Neural crest cell (in vitro differentiated cells): ENCODE measurements around the gene RPS26. TPM values are rescaled to one million over a fixed set of nuclear protein-coding genes. Genes with fewer than 3 reads are reported as not detected.

ENCODE experiments used
- DNase-seq: peaks from one replicate; pipeline ENCODE4 v3.0.0; 2021; ENCODE audit warnings: low read depth, mixed read lengths, low spot score
- H3K27ac Mint-ChIP-seq: one replicate; pipeline ENCODE4 v1.8.0; 2021; ENCODE audit warnings: mild to moderate bottlenecking, mixed read lengths; ENCODE audit not compliant: unreplicated experiment
- H3K27me3 Mint-ChIP-seq: 2 replicates; pipeline ENCODE4 v1.8.0; 2021; ENCODE audit warnings: low read depth, mild to moderate bottlenecking, mixed read lengths
- H3K36me3 Mint-ChIP-seq: 2 replicates; pipeline ENCODE4 v1.8.0; 2021; ENCODE audit warnings: low read depth, mild to moderate bottlenecking, mixed read lengths
- H3K4me1 Mint-ChIP-seq: 2 replicates; pipeline ENCODE4 v1.8.0; 2021; ENCODE audit warnings: mixed read lengths
- H3K4me3 Mint-ChIP-seq: one replicate; pipeline ENCODE4 v1.8.0; 2021; ENCODE audit warnings: mild to moderate bottlenecking, mixed read lengths
- H3K9me3 Mint-ChIP-seq: 2 replicates; pipeline ENCODE4 v1.8.0; 2021; ENCODE audit warnings: mixed read lengths
- total RNA-seq: library from RNA; stranded (reverse); gene quantifications from 2 replicates; pipeline ENCODE4 v1.2.1, GENCODE V29; 2021
- TF ChIP-seq, protein P1 (sequence below): fragments of 200-600 bp; sonication (generic); conservative IDR thresholded peaks from 2 replicates; pipeline ENCODE4 v1.5.0; 2021; ENCODE audit warnings: antibody characterized with exemption, mild to moderate bottlenecking

The RPS26 gene
- total RNA-seq, 1 donor from 2014 or later: 32.3 TPM

DNA sequence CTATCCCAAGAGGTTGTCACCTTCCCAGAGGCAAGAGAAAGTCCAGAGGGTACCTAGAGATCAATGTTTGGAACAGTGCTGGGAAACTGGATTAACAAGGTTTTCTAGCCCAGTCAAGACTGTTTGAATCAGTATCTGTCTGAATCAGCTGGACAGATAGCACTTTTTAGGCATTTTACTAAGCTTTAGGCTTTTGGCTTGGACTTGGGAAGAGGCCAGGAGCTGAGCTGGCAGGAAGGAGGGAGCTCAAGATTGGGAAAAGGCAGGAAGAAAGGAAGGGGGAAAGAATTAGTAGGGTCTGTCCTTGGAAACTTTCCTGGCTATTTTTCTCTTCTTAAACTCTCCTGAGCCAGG lies 12.6 kb upstream of the RPS26 start:
- TF ChIP-seq, protein P1, sequence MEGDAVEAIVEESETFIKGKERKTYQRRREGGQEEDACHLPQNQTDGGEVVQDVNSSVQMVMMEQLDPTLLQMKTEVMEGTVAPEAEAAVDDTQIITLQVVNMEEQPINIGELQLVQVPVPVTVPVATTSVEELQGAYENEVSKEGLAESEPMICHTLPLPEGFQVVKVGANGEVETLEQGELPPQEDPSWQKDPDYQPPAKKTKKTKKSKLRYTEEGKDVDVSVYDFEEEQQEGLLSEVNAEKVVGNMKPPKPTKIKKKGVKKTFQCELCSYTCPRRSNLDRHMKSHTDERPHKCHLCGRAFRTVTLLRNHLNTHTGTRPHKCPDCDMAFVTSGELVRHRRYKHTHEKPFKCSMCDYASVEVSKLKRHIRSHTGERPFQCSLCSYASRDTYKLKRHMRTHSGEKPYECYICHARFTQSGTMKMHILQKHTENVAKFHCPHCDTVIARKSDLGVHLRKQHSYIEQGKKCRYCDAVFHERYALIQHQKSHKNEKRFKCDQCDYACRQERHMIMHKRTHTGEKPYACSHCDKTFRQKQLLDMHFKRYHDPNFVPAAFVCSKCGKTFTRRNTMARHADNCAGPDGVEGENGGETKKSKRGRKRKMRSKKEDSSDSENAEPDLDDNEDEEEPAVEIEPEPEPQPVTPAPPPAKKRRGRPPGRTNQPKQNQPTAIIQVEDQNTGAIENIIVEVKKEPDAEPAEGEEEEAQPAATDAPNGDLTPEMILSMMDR: no peak
- Mint-ChIP-seq H3K36me3 (peaks cover 34% of the 10 kb centered on the region), H3K27me3 (no peaks in the 10 kb centered on the region), H3K4me1 (peaks cover 5% of the 10 kb centered on the region), H3K9me3 (no peaks in the 10 kb centered on the region), H3K4me3 (no peak overlapping the region), H3K27ac (no peak overlapping the region)
- no peak for DNase-seq

DNA sequence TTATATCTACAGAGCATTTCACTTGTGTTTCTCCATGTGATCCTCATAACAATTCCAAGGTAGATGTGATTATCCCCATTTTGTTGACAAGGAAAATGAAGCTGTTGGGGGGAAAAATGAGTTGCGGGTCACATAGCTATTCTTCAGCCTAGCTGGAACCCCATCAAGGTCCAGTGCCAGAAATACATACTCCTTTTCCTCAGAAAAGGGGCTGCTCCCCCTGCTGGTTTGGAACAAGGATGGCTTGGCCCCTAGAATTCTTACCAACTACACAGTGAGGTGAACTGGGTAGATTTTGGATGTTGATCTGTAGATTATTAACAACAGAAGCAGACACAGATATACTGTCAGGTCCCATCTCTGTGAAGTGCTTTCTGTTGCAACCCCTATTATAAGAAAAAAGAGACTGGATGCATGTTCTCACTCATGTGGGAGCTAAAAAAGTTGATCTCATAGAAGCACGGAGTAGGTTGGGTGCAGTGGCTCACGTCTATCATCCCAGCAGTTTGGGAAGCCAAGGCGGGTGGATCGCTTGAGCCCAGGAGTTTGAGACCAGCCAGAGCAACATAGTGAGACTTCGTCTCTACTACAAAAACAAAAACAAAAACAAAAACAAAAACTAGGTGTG lies 11.9 kb upstream of the RPS26 start:
- peak overlapping the region; percentile 15 for H3K4me3 Mint-ChIP-seq
- H3K27ac Mint-ChIP-seq: no peak overlapping the region
- H3K9me3 Mint-ChIP-seq: no peaks in the 10 kb centered on the region
- peak; percentile 45 for DNase-seq
- TF ChIP-seq, protein P1: peak; percentile 77
- no peaks in the 10 kb centered on the region for H3K27me3 Mint-ChIP-seq
- H3K36me3 Mint-ChIP-seq: peaks cover 34% of the 10 kb centered on the region
- peaks cover 5% of the 10 kb centered on the region for H3K4me1 Mint-ChIP-seq

DNA sequence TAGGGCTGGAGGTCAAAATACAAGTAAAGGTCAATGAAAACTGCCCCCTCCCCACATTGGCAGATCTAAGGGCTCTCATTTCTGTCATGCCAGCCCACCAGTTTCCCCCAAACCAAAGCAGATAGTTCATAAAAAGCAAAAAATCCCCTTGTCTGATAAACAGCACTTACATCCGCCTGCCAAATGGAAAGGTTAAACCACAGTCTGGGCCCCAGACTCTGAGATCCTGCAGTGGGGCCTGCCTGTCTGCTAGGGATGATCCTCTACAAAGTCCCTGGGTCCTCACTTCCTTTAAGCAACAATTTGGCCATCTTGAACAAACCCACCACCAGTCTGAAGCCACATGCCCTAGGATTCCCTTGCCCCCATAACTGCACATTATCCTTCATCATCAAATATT lies 9.7 kb upstream of the RPS26 start:
- peaks cover 5% of the 10 kb centered on the region for H3K4me1 Mint-ChIP-seq
- no peaks in the 10 kb centered on the region for H3K9me3 Mint-ChIP-seq
- TF ChIP-seq, protein P1: no peak
- H3K27me3 Mint-ChIP-seq: no peaks in the 10 kb centered on the region
- no peak for DNase-seq
- H3K4me3 Mint-ChIP-seq: no peak overlapping the region
- no peak overlapping the region for H3K27ac Mint-ChIP-seq
- H3K36me3 Mint-ChIP-seq: peaks cover 36% of the 10 kb centered on the region

DNA sequence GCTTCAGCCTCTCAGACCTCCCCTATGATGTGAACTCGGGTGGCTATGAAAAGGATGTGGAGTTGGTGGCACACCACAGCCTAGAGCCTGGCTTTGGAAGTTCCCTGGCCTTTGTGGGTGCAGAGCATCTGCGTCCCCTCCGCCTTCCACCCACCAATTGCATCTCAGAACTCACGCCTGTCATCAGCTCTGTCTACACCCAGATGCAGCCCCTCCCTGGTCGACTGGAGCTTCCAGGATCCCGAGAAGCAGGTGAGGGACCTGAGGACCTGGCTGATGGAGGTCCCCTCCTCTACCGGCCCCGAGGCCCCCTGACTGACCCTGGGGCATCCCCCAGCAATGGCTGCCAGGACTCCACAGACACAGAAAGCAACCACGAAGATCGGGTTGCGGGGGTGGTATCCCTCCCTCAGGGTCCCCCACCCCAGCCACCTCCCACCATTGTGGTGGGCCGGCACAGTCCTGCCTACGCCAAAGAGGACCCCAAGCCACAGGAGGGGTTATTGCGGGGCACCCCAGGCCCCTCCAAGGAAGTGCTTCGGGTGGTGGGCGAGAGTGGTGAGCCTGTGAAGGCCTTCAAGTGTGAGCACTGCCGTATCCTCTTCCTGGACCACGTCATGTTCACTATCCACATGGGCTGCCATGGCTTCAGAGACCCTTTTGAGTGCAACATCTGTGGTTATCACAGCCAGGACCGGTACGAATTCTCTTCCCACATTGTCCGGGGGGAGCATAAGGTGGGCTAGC lies 7.0 kb upstream of the RPS26 start:
- H3K27me3 Mint-ChIP-seq: no peaks in the 10 kb centered on the region
- H3K4me3 Mint-ChIP-seq: no peak overlapping the region
- TF ChIP-seq, protein P1: no peak
- no peak for DNase-seq
- H3K4me1 Mint-ChIP-seq: peaks cover 14% of the 10 kb centered on the region
- peaks cover 26% of the 10 kb centered on the region for H3K36me3 Mint-ChIP-seq
- no peaks in the 10 kb centered on the region for H3K9me3 Mint-ChIP-seq
- H3K27ac Mint-ChIP-seq: no peak overlapping the region

DNA sequence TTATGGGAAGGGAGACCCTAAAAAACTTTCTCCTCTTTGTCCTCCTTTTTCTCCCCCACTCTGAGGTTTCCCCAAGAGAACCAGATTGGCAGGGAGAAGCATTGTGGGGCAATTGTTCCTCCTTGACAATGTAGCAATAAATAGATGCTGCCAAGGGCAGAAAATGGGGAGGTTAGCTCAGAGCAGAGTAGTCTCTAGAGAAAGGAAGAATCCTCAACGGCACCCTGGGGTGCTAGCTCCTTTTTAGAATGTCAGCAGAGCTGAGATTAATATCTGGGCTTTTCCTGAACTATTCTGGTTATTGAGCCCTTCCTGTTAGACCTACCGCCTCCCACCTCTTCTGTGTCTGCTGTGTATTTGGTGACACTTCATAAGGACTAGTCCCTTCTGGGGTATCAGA lies 4.6 kb upstream of the RPS26 start:
- H3K9me3 Mint-ChIP-seq: no peaks in the 10 kb centered on the region
- peaks cover 28% of the 10 kb centered on the region for H3K4me1 Mint-ChIP-seq
- H3K4me3 Mint-ChIP-seq: no peak overlapping the region
- H3K27me3 Mint-ChIP-seq: no peaks in the 10 kb centered on the region
- TF ChIP-seq, protein P1: no peak
- no peak for DNase-seq
- H3K36me3 Mint-ChIP-seq: peaks cover 19% of the 10 kb centered on the region
- peak overlapping the region; percentile 19 for H3K27ac Mint-ChIP-seq
